CD4-positive, alpha-beta T cell treated with Interleukin-10 for 1 hour (primary cell): Measurements from ENCODE around the gene PLEKHG4B.
"Not testable (repeated sequence)": the region's sequence is repeated elsewhere in the genome, so short reads cannot be mapped to it uniquely, and the experiment has no call there.

Experiments used
- DNase-seq: peaks from one replicate; pipeline ENCODE4 v3.0.0-alpha.2; 2020

Gene PLEKHG4B

GRCh38 chr5:204966-205670, 113.2 kb downstream of the PLEKHG4B start:
- DNase-seq, result no peak

GRCh38 chr5:206406-206805, 114.4 kb downstream of the PLEKHG4B start:
- DNase-seq, result no peak

- DNase-seq, result no peak
Measured at GRCh38 chr5:206927-207536, 115.1 kb downstream of the PLEKHG4B start.

DNA sequence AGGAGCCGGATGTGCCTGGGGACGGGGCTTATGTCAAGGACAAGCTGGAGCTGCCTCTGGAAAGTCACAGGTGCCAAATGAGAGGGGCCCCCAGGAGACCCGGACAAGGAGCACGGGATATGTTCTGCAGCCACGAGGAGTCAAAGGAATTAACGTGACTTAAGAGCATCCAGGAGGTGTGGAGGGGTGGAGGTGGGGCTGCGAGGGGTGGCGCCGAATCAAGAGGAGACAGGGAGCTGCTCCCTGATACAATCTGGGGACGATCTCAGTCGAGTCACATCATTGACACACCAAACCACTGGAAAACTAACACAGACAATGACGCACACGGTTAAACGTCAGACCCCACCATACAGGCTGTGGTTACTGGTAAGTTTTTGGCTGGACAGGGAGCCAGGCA, 115.6 kb downstream of the PLEKHG4B start:
- no peak for DNase-seq

DNA sequence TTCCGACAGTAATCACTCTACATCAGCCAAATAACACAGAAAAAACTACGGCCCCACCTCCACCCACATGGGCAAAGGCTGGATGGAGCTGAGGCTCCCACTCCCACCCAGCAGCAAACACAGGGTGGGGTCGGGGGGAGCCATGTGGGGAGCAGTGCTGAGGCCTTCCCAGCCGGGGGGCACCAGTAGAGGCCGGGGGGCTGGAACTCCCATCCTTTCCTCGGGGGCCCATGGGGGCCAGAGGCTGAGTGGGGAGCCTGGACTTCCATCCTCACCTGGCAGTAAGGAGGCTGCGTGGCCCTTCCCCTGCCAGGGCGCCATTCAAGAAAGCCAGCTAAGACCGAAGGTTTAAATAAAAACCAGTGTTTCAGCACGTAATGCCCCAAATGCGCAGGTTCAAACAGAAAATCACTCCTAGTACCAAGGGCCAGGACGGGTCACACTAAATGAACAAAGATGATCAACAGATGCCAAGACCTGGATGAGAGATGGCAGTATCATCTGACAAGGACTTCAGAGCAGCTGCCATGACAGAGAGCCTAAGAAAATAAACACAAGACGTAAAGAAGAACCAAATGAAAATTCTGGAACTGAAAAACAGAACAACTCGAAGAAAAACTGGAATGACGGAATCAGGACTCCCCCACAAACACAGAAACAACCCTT, 116.6 kb downstream of the PLEKHG4B start:
- no peak for DNase-seq

GRCh38 chr5:213803-214395, 121.9 kb downstream of the PLEKHG4B start:
- no peak for DNase-seq

DNA sequence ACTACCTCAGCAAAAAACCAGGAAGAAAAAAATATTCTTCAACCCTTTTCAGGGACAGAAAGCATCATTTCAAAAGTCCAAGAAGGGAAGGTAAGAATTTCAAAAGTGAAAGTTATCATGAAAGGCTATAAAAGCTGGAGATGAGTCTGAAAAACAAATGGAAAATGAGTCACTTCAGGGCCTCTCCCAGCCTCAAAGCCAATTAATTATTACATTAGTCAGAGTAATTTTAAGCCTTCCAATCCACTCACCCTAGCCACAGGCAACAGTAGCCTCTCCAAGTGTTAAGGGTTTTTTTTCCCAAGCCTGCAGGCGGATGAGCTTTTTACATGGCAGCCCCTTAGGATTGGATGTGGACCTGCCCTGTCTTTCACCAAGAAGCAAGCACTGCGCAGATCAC, 123.3 kb downstream of the PLEKHG4B start:
- DNase-seq, result not testable (repeated sequence)

DNA sequence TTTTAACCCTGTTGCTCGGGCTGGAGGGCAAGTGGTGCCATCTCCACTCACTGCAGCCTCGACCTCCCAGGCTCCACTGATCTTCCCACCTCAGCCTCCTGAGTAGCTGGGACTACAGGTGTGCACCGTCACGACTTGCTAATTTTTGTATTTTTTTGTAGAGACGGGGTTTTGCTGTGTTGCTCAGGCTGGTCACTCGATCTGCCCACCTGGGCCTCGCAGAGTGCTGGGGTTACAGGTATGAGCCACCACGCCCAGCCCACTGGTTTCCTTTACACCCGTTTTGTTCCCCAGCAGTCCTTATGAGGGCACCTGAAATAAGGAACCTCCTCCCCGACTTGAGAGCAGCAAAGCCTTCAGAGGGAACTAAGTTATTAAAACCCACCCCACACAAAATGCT, 124.1 kb downstream of the PLEKHG4B start:
- DNase-seq, result not testable (repeated sequence)

GRCh38 chr5:217494-218456, 125.8 kb downstream of the PLEKHG4B start, which contains the start of the genes CCDC127 and SDHA:
CCDC127 (minus strand) TSS chr5:218153; CDS start chr5:216849, 1,304 bp downstream.
SDHA (plus strand) TSS chr5:218320; CDS start chr5:218356, 36 bp downstream.
- DNase-seq, result peak; percentile 97

GRCh38 chr5:218457-219291, 126.7 kb downstream of the PLEKHG4B start:
- DNase-seq, result peak; percentile 12

GRCh38 chr5:219460-219863, 127.5 kb downstream of the PLEKHG4B start:
- DNase-seq, result peak; percentile 46

DNA sequence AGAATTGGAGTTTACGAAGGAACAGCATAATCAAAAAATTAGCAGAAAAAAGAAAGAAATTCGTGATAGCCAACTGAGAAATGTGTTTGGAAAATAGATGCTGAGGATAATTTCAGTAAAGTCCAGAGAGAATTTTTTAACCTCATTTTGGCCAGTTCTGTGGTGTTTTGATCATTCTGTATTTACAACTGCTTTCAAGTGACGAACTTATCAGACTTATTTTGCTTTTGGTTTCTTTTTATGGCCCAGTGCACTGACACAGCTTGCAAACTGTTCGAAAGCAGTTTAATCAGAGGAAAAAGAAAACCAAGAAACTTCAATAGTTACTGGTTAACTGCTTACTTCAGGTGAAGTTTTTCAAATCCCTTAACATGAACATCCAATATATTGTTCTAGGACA, 128.0 kb downstream of the PLEKHG4B start:
- peak; percentile 52 for DNase-seq

DNA sequence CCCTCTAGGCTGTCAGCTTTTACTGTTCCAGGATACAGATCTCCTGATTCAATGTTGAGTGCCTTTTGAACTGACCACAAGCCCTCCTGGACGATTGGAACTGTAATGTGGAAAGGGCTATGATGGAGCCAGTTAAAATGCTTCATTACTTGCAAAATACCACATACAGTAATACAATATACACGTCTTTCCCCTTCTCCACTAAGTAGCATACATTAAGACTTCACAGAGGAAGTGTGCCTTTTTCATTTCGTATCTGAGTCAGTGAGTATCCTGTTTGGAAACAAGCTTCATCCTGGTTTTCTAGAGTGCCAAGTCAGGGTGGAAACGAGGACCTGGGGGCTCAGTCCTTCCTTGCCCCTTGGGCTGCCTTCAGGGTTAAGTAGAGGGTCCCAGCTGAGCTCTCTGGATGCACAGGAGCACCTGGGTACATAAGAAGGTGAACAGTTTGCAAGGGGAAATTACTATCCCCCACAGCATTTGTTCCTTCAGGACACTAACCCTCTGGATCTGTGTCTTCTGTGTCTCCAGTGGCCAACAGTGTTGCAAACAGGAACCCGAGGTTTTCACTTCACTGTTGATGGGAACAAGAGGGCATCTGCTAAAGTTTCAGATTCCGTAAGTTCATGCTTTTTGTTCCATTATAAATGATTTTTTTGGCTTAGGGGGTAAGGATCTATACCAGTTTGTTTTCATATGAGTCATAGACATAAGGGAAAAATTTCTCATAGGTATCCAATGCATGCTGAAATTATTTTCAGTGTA, 131.2 kb downstream of the PLEKHG4B start:
- DNase-seq, result not testable (repeated sequence)

GRCh38 chr5:223791-224190, 131.8 kb downstream of the PLEKHG4B start:
- no peak for DNase-seq

GRCh38 chr5:225334-225733, 133.4 kb downstream of the PLEKHG4B start:
- no peak for DNase-seq

GRCh38 chr5:227375-227774, 135.4 kb downstream of the PLEKHG4B start:
- not testable (repeated sequence) for DNase-seq

- DNase-seq, result no peak
Measured at GRCh38 chr5:228886-229285, 136.9 kb downstream of the PLEKHG4B start.

- no peak for DNase-seq
Measured at GRCh38 chr5:230711-231110, 138.7 kb downstream of the PLEKHG4B start.

DNA sequence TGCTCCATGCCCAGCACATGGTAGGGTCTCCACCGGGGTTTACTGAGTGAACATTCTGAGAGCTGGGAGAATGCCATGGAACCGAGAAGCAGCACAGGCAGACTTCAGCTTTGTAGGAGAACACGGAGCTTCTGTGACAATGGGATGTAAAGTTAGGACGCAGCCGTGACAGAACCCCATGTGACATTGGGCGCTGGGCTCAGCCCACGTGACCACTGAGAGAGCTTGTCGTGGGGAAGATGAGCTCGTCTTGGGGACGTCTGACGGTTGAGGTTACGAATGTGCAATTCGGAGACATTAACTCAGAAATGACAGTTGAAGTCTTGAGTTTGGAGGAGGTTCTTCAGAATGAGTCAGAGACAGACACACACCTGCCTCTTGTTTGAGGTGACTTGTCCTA, 139.7 kb downstream of the PLEKHG4B start:
- DNase-seq, result no peak

DNA sequence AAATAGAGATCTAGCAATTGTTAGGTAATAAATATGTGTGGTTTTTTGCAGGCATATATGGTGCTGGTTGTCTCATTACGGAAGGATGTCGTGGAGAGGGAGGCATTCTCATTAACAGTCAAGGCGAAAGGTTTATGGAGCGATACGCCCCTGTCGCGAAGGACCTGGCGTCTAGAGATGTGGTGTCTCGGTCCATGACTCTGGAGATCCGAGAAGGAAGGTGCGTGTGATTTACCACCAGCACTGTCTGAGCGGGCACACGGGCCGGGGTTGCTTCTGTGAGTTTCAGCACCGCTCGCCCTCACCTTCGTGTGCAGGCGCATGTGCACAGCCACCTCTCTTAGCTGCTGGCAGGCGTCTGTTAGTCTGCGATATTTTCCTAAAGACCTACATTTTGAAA, 141.5 kb downstream of the PLEKHG4B start:
- not testable (repeated sequence) for DNase-seq

- DNase-seq, result no peak
Measured at GRCh38 chr5:234450-234849, 142.5 kb downstream of the PLEKHG4B start.
